GM12878 (cell line): Measurements from ENCODE around the gene NLGN1. TPM values are rescaled to one million over a fixed set of nuclear protein-coding genes. Genes with fewer than 3 reads are reported as not detected.

Experiments used
- ASH2L ChIP-seq: fragments of 300-600, 200-600 bp; sonication (generic); IDR thresholded peaks from 2 replicates; pipeline ENCODE4 v1.6.1; 2017; ENCODE audit warnings: low read depth, mild to moderate bottlenecking, borderline replicate concordance
- BACH1 ChIP-seq: fragments of 450-650 bp; IDR thresholded peaks from 2 replicates; pipeline ENCODE4 v1.6.1; 2017; ENCODE audit warnings: mild to moderate bottlenecking, borderline replicate concordance
- HDGF ChIP-seq: fragments of 450-650 bp; IDR thresholded peaks from 2 replicates; pipeline ENCODE4 v1.6.1; 2016; ENCODE audit warnings: antibody characterized with exemption
- KDM1A ChIP-seq: fragments of 200-600 bp; sonication (generic); IDR thresholded peaks from 2 replicates; pipeline ENCODE4 v1.6.1; 2016; ENCODE audit warnings: borderline replicate concordance
- MEF2A ChIP-seq: IDR thresholded peaks from 2 replicates; pipeline ENCODE4 v1.6.1; 2011; ENCODE audit warnings: low read depth, mild to moderate bottlenecking, low read length, moderate library complexity; ENCODE audit not compliant: insufficient read depth
- RELA ChIP-seq: fragments of 450-650 bp; IDR thresholded peaks from 2 replicates; pipeline ENCODE4 v1.8.0; 2014; ENCODE audit warnings: borderline replicate concordance; ENCODE audit not compliant: partially characterized antibody
- SMAD1 ChIP-seq: fragments of 450-650 bp; IDR thresholded peaks from 2 replicates; pipeline ENCODE4 v1.6.1; 2018; ENCODE audit warnings: mild to moderate bottlenecking, low read depth; ENCODE audit not compliant: partially characterized antibody
- YY1 ChIP-seq: IDR thresholded peaks from 2 replicates; pipeline ENCODE4 v1.6.1; 2011; ENCODE audit warnings: low read depth, mild to moderate bottlenecking, low read length
- polyA plus RNA-seq, 11 experiments: library from polyadenylated mRNA; depleted of rRNA in 4 of 11; unstranded in 6 of 11; stranded (reverse) in 5 of 11; fragments of >200 nt; fragmentation: Nextera tagmentation in 4 of 11; fragmentation: Illumina TruSeq in 1 of 11; extraction: Ambion mirVana in 4 of 11; extraction: Trizol in 1 of 11; gene quantifications; 1 replicate in 1 of 11; 2 replicates in 10 of 11; pipeline versions ENCODE4 v1.2.1 to v1.2.3, GENCODE V29; 2011 to 2016; ENCODE audit warnings: inconsistent platforms in 2 of 11, missing spikeins in 2 of 11, low read depth in 1 of 11
- total RNA-seq, 4 experiments: library from RNA; depleted of rRNA in 3 of 4; stranded (reverse); fragments of >200 nt in 3 of 4; fragmentation: Illumina TruSeq in 1 of 4; extraction: Trizol in 1 of 4; gene quantifications; 2 replicates each; pipeline versions ENCODE4 v1.2.1 to v1.2.3, GENCODE V29; 2013 to 2021
- TF ChIP-seq, protein P1 (sequence below): IDR thresholded peaks from 2 replicates; pipeline ENCODE4 v1.6.1; 2011; ENCODE audit warnings: mild to moderate bottlenecking, low read depth, low read length, moderate library complexity; ENCODE audit not compliant: insufficient replicate concordance
- TF ChIP-seq, protein P2 (sequence below): fragments of 450-650 bp; IDR thresholded peaks from 2 replicates; pipeline ENCODE4 v1.6.1; 2017; ENCODE audit warnings: antibody characterized with exemption, mild to moderate bottlenecking, moderate library complexity
- TF ChIP-seq, protein P3 (sequence below): IDR thresholded peaks from 2 replicates; pipeline ENCODE4 v1.6.1; 2011; ENCODE audit warnings: low read depth, low read length, improper control_type of control experiment, borderline replicate concordance
- TF ChIP-seq, protein P4 (sequence below): fragments of 150-350 bp; IDR thresholded peaks from 2 replicates; pipeline ENCODE4 v1.6.1; 2016; ENCODE audit warnings: low read depth, low read length

NLGN1 gene
- total and polyA plus RNA-seq, 10 of the 15 experiments (the other 5 are each of a cell fraction or from before 2014, with no cell fraction given) = not detected

DNA sequence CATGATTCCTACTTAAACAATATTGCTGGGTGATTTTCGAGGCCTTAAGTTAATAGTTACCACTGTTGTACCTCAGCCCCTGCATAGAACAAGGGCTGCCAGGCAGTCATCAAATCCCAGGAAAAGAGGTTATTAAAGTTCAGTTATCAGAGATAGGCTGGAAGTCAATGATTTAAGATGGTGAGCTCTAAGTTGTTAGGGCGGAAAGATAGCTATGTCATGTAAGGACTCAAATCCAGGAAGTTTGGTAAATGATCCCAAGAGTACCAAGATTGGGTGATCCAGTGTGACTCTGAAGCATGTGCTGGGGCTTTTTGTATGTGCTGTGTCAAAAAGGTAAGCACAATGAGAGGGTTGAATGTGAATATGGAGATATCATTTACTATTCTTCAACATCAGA lies 287.9 kb downstream of the NLGN1 start (continued):
- TF ChIP-seq ASH2L (no peak), BACH1 (no peak), KDM1A (no peak), YY1 (no peak), SMAD1 (no peak), HDGF (no peak), MEF2A (no peak), RELA (no peak)
- TF ChIP-seq, protein P1, sequence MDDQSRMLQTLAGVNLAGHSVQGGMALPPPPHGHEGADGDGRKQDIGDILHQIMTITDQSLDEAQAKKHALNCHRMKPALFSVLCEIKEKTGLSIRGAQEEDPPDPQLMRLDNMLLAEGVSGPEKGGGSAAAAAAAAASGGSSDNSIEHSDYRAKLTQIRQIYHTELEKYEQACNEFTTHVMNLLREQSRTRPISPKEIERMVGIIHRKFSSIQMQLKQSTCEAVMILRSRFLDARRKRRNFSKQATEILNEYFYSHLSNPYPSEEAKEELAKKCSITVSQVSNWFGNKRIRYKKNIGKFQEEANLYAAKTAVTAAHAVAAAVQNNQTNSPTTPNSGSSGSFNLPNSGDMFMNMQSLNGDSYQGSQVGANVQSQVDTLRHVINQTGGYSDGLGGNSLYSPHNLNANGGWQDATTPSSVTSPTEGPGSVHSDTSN = no peak
- TF ChIP-seq, protein P2, sequence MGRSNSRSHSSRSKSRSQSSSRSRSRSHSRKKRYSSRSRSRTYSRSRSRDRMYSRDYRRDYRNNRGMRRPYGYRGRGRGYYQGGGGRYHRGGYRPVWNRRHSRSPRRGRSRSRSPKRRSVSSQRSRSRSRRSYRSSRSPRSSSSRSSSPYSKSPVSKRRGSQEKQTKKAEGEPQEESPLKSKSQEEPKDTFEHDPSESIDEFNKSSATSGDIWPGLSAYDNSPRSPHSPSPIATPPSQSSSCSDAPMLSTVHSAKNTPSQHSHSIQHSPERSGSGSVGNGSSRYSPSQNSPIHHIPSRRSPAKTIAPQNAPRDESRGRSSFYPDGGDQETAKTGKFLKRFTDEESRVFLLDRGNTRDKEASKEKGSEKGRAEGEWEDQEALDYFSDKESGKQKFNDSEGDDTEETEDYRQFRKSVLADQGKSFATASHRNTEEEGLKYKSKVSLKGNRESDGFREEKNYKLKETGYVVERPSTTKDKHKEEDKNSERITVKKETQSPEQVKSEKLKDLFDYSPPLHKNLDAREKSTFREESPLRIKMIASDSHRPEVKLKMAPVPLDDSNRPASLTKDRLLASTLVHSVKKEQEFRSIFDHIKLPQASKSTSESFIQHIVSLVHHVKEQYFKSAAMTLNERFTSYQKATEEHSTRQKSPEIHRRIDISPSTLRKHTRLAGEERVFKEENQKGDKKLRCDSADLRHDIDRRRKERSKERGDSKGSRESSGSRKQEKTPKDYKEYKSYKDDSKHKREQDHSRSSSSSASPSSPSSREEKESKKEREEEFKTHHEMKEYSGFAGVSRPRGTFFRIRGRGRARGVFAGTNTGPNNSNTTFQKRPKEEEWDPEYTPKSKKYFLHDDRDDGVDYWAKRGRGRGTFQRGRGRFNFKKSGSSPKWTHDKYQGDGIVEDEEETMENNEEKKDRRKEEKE = no peak
- TF ChIP-seq, protein P3, sequence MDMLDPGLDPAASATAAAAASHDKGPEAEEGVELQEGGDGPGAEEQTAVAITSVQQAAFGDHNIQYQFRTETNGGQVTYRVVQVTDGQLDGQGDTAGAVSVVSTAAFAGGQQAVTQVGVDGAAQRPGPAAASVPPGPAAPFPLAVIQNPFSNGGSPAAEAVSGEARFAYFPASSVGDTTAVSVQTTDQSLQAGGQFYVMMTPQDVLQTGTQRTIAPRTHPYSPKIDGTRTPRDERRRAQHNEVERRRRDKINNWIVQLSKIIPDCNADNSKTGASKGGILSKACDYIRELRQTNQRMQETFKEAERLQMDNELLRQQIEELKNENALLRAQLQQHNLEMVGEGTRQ = no peak
- TF ChIP-seq, protein P4, sequence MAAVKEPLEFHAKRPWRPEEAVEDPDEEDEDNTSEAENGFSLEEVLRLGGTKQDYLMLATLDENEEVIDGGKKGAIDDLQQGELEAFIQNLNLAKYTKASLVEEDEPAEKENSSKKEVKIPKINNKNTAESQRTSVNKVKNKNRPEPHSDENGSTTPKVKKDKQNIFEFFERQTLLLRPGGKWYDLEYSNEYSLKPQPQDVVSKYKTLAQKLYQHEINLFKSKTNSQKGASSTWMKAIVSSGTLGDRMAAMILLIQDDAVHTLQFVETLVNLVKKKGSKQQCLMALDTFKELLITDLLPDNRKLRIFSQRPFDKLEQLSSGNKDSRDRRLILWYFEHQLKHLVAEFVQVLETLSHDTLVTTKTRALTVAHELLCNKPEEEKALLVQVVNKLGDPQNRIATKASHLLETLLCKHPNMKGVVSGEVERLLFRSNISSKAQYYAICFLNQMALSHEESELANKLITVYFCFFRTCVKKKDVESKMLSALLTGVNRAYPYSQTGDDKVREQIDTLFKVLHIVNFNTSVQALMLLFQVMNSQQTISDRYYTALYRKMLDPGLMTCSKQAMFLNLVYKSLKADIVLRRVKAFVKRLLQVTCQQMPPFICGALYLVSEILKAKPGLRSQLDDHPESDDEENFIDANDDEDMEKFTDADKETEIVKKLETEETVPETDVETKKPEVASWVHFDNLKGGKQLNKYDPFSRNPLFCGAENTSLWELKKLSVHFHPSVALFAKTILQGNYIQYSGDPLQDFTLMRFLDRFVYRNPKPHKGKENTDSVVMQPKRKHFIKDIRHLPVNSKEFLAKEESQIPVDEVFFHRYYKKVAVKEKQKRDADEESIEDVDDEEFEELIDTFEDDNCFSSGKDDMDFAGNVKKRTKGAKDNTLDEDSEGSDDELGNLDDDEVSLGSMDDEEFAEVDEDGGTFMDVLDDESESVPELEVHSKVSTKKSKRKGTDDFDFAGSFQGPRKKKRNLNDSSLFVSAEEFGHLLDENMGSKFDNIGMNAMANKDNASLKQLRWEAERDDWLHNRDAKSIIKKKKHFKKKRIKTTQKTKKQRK = no peak
